NCI-H1417 (cell line): ENCODE data around the gene SRRM3.
A peak's percentile ranks its signal among the peaks of the same experiment; 100 is the strongest.
"Not testable (repeated sequence)": the region's sequence is repeated elsewhere in the genome, so short reads cannot be mapped to it uniquely, and the experiment has no call there.

Experiments
- DNase-seq, 3 experiments: peaks; one replicate each; lab custom pipeline; 2025; lab: John Stamatoyannopoulos, UW

Gene SRRM3

GRCh38 chr7:76265299-76265698 lies 63.6 kb downstream of the SRRM3 start:
- peak in 1 of 3 experiments; percentile 18 for DNase-seq

DNA sequence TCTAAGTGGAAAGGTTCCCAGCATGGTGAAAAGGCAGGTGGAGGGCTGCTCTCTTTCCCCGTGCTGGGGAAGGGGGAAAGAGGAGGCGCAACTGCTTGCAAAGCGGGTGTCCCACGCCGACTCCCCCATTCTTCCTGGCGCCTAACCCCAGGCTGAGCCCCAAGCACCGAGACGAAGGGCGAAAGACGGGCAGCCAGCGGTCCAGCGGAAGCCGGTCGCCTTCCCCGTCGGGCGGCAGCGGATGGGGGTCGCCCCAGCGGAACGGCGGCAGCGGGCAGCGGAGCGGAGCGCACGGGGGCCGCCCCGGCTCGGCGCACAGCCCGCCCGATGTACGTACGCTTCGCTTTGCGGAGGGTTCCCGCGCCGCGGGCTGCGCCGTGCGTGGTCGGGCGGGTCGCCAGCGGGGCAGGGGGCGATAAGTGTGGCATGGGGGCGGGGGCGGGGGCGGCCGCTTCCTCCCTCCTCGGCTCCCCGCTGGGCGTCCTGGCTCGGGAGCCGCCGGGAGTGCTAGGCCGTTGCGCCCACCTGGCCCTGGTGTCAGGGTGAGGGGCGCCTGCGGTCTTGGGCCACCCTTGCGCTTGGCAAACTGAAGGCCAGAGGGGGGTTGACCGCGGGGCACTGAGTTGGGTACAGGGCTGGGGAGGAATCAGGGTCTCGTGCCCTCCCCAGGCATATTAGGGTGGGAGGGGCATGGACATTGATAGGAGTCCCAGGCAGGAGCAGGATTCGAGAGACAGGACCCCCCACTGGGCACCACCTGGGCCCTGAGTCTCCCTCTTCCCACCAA lies 65.6 kb downstream of the SRRM3 start:
- DNase-seq, result no peak

- no peak for DNase-seq
Measured at GRCh38 chr7:76267894-76268183, 66.1 kb downstream of the SRRM3 start.

DNA sequence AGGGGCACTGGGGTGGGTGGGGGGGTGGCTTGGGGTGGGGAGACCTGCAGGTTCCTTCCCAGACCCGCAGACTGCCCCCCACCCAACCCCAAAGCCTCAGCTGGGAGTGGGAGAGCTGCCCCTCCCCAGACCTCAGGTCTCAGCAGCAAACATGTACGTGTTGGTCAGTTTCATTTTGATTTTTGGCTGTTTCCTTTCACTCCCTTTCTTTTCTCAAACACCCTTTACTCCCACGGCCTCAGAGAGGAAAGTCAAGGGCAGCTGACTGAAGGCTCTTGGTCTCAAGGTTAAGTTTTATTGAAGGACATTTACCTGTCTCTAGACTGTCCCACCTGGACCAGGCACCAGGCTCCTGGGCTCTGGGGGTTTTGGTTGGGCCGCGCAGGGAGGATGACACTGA lies 66.7 kb downstream of the SRRM3 start:
- no peak for DNase-seq

GRCh38 chr7:76269895-76270294 lies 68.2 kb downstream of the SRRM3 start:
- DNase-seq, result no peak

DNA sequence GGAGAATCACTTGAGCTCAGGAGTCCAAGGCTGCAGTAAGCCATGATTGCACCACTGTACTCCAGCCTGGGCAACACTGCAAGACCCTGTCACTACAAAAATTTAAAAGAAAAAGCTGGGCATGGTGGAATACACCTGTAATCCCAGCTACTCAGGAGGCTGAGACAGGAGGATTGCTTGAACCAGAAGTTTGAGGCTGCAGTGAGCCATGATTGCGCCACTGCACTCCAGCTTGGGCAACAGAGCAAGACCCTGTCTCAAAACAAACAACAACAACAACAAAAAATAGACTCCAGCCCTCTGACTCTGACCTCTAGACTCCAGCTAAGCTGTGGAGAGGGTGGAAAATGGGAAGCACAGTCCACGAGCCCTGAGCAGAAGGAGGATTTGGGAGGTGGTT lies 69.7 kb downstream of the SRRM3 start:
- DNase-seq, result not testable (repeated sequence)

DNA sequence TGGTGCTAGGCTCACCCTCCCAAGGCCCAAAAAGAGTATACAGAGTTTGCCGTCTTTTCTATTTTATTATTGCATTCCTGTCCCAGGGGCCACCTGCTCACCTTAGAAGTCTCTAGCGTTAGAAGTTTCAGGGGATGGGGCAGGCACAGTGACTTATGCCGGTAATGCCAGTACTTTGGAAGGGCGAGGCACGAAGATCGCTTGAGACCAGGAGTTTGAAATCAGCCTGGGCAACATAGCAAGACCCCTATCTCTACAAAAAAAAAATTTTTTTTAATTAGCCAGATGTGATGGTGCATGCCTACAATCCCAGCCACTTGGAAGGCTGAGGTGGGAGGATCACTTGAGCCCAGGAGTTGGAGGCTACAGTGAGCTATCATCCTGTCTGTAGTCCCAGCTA lies 70.4 kb downstream of the SRRM3 start:
- no peak for DNase-seq

- DNase-seq, result peak in 2 of 3 experiments; percentile 22 to 67
Measured at GRCh38 chr7:76272851-76273497, 71.3 kb downstream of the SRRM3 start.

- no peak for DNase-seq
Measured at GRCh38 chr7:76273503-76273902, 71.8 kb downstream of the SRRM3 start.

DNA sequence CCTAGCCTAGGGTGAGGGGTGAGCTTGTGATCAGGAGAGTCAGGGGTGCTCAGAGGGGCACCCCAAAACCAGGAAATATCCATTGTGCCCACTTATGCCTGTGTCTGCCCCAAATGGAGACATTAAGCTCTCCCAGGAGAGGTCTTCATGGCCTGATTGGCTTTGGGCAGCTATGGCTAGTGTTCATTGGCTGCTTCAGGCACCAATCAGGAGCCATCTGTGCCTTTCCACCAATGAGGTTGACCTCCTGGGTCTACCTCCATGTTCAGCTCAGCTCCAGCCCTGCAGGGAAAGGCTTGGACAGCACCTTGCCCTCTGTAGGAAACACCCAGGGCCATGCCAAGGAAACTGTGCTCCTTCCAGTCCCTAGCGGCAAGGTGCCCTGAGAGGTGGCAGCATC lies 76.8 kb downstream of the SRRM3 start:
- DNase-seq, result no peak

DNA sequence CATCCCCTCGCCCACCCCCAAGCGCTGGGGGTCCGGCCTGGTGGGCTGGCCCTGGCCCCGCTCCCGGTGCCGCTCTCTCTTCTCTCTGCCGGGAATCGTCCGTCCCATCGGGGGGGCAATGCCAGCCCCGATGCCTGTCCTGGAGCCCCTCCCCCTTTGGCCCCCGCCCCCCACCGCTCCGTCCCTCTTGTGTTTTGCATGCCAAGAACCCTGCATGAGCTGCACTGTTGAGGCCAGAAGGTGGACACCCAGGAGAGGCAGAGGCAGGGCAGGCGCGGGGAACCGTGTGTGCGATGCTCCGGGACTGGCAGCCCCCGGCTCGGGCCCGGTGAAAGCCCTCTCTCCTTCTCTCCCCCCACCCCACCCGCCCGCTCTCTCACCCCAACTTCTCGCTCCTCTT lies 78.7 kb downstream of the SRRM3 start:
- DNase-seq, result no peak

DNA sequence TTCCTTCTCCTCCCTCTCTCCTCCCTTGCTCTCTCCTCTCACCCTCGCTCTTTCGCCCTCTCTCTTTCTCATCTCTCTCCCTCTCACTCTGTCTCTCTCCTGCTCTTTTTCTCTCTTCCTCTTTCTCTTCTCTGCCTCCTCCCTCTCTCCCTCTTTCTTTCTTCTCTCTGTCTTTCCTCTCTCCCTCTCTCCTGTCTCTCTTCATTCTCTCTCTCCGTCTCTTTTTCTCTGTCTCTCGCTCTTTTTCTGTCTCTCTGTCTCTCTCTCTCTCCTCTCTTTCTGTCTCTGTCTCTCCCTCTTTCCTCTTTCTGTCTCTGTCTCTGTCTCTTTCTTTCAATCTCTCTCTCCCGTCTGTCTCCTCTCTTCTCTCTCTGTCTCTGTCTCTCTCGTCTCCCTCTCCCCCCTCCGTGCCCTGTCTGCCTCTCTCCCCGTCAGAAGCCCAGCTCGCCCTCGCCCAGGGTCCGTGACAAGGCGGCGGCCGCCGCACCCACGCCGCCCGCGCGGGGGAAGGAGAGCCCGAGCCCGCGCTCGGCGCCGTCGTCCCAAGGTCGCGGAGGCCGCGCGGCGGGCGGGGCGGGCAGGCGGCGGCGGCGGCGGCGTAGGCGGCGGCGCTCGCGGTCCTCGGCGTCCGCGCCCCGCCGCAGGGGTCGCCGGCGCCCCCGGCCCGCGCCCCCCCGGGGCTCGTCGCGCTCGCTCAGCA lies 79.5 kb downstream of the SRRM3 start:
- peak in 2 of 3 experiments; percentile 34 to 51 for DNase-seq

DNA sequence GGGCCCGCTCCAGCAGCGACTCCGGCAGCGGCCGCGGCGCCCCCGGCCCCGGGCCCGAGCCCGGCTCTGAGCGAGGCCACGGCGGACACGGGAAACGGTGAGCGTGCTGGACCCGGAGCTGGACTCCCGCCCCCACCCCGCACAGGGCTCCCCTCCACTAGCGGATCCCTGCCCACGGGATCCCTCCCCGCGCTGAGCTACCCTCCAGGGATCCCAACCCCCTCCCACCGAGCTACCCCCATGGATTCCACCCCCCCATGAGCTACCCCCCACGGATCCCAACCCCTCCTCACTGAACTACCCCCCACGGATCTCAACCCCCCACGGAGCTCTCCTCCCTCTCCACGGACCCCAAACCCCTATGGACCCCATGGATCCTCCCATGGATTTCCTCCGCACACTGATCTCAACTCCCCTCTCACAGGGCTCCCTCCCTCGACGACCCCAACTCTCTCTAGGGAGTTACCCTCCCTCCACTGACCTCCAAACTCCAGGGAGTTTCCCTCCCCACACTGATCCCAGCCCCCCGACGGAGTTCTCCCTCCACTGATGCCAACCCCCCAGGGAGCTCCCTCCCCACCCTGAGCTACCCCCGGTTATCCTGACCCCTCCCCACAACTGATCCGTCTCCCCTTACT lies 80.1 kb downstream of the SRRM3 start:
- DNase-seq, result peak in 1 of 3 experiments; percentile 51

DNA sequence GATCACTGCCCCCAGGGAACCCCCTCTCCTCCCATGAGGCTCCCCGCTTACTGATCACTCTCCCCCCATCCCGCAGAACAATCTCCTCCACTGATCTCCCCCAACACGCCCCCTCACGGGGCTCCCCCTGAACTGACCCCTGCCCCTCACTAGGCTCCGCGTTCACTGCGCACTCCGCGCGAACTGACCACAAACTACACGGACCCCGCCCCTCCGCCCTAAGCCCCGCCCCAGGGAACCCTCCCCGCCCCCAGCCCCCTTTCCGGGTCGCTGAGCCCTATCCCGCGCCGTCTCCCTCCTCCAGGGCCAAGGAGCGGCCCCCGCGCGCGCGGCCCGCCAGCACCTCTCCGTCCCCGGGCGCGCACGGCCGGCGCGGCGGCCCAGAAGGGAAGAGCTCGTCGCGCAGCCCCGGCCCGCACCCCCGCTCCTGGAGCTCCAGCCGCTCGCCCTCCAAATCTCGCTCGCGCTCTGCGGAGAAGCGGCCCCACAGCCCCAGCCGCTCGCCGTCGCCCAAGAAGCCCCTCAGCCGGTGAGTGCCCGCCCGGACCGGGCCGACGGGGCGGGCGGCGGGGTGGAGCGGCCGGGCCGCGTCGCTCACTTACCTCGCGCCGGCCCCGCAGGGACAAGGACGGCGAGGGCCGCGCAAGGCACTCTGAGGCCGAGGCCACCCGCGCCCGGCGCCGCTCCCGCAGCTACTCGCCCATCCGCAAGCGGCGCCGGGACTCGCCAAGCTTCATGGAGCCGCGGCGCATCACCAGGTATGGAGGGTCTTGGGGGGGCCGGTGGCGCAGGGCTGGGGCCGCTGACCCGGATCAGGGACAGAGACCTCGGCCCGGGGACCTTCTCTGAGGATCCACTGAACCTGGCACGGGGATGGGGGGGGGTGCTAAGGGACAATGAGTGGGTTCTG lies 80.9 kb downstream of the SRRM3 start:
- no peak for DNase-seq

DNA sequence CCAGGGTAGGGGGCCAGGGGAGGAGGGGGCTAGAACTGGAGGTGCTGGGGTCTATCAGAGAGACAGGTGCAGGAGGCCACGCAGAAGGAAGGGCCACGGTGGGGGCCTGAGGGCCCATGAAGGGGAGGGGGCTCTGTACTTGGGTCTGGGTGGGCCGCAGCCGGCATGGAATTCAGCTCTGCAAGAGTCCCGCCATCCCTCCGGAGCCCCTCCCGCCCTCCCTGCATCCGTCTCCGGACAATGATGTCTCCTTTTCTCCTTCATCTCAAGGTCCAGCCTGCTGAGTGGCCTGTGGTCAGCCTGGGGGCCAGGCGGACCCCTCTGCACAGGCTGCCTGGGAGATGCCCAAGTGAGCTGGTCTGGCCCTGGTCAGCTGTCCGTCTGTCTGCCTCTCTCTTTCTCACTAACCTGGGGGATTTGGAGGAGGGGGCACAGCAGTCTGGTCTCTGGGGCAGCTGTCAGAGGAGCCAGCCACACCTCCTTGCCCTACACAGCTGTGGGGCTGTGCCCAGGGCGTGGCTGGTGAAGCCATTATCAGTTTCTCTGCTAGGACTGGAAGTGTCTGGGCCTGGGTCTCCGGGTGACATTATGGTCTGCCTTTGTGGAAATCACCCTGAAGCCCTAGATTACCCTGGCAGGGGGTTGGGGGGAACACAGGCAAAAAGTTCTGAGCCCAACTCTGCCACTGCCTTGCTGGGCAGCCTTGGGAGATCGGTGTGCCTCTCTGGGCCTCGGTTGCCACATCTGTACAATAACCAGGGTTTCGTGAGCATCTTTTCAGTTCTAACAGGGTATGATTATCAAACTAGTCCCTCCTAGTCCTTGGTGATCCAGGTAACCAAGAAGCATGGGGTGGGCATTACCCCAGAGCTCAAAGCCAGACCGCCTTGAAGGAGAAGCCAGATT lies 81.8 kb downstream of the SRRM3 start:
- no peak for DNase-seq

DNA sequence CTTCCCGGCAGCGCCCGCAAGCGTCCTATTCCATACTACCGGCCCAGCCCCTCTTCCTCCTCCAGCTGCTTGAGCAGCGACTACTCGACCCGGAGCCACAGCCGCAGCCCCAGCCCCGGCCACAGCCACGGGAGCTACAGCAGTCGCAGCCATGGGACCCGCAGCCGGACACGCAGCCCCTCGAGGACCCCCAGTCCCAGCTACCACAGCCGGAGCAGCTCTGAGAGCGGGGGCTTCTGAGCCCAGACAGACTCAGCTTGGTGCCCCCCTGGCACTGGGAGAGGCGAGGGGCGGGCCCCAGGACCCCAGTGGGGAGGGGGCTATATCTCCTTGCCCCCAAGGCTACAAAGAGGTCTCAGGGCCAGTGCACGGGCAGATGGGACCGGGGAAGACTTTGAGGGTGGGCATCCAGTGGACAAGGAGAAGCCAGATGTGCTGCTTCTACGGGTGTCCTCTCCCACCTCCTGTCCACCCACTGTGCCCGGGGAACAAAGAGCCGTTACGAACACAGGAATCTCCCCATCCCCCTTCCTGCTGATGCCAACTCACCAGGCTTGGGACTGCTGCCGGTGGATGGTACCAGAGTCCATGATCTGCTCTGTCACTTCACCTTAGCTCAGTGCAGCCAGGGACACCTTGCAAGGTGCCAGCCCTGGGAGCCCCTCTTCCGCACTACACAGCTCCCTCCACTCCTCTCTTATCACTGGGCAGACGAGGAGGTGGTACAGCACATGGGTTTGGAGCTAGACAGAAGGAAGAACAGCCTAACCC lies 84.1 kb downstream of the SRRM3 start:
- no peak for DNase-seq

DNA sequence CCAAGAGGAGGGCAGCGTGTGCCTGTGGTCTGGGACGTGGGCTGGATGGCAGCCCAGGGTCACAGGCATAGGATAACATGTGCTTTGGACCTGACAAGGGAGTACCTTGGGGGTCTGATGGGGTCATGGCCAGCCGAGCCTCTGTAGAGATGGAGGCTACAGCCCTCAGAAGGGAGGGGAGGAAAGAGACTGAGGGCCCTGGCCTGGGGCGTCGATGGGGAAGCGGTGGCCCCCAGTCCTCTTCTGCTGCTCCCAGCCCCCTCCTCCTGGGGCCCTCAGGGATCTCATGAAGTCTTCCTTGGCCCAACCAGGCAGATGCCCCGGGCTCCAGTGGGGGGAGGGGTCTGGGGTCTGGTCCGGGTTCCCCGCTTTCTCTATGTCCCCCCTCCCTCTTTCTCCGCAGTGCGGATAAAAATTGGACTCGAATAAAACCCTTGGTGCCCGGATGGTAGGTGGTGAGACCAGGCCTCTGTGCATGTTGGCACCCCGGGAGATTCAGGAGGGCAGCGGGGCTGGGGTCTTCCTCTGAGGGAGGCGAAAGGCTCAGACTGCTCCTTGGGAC lies 85.2 kb downstream of the SRRM3 start:
- no peak for DNase-seq

- DNase-seq, result not testable (repeated sequence)
Measured at GRCh38 chr7:76290847-76291350, 89.2 kb downstream of the SRRM3 start.
